Upper lobe of left lung (tissue), 4 donors: ENCODE measurements around the gene ZNF609.

Experiments used
- CTCF ChIP-seq, 6 experiments: fragments of 450-650 bp in 4 of 6; fragments of 200-600 bp in 2 of 6; sonication (generic) in 2 of 6; IDR thresholded peaks; one replicate each; pipeline ENCODE4 v1.5.1; 2016 to 2019; ENCODE audit warnings: antibody characterized with exemption in 6 of 6
- POLR2AphosphoS5 ChIP-seq, 2 donors: sonication (generic); formaldehyde crosslinking; IDR thresholded peaks; one replicate each; pipeline ENCODE4 v1.5.1; 2017; ENCODE audit warnings: antibody characterized with exemption in 2 of 2

GRCh38 chr15:64503197-64503596 is 42.8 kb downstream of the ZNF609 start:
- TF ChIP-seq CTCF (IDR thresholded peaks at IDR 0.05) (no peak), POLR2AphosphoS5 (IDR thresholded peaks at IDR 0.05) (no peak)
